Breast epithelium (tissue), 4 donors: Measurements from ENCODE around the gene DKK3. TPM values are rescaled to one million over a fixed set of nuclear protein-coding genes. Genes with fewer than 3 reads are reported as not detected.

Experiments
- DNase-seq, 2 donors: peaks; one replicate each; pipeline ENCODE4 v3.0.0-alpha.2; 2019; ENCODE audit warnings: low spot score in 2 of 2
- H3K27ac ChIP-seq, 2 donors: fragments of 200-600 bp; sonication (generic) in 1 of 2; one replicate each; pipeline ENCODE4 v1.5.1; 2016 to 2019; ENCODE audit warnings: mild to moderate bottlenecking in 1 of 2
- H3K27me3 ChIP-seq, 2 donors: fragments of 200-600 bp; sonication (generic) in 1 of 2; one replicate each; pipeline versions ENCODE4 v1.5.1 to v1.6.0; 2017 to 2019; ENCODE audit warnings: control low read depth in 1 of 2, mild to moderate bottlenecking in 1 of 2
- H3K36me3 ChIP-seq: fragments of 200-600 bp; one replicate; pipeline ENCODE4 v1.5.1; 2019
- H3K4me1 ChIP-seq, 2 donors: fragments of 200-600 bp; sonication (generic); one replicate each; pipeline ENCODE4 v1.5.1; 2016 to 2019; ENCODE audit warnings: control low read depth in 1 of 2
- H3K4me3 ChIP-seq, 3 donors: fragments of 200-600 bp; sonication (generic); 1 replicate in 2 of 3; 2 replicates in 1 of 3; pipeline ENCODE4 v1.5.1; 2016 to 2019; ENCODE audit warnings: mild to moderate bottlenecking in 3 of 3, moderate library complexity in 2 of 3
- H3K9me3 ChIP-seq, 2 donors: fragments of 200-600 bp; sonication (generic) in 1 of 2; one replicate each; pipeline ENCODE4 v1.5.1; 2016 to 2019; ENCODE audit warnings: control low read depth in 1 of 2
- CTCF ChIP-seq, 3 donors: fragments of 450-650 bp; IDR thresholded peaks; one replicate each; pipeline ENCODE4 v1.5.1; 2016 to 2017; ENCODE audit warnings: antibody characterized with exemption in 3 of 3, mild to moderate bottlenecking in 3 of 3, moderate library complexity in 3 of 3
- POLR2A ChIP-seq: fragments of 450-650 bp; IDR thresholded peaks from one replicate; pipeline ENCODE4 v1.6.1; 2016; ENCODE audit warnings: antibody characterized with exemption, mild to moderate bottlenecking, moderate library complexity
- POLR2AphosphoS5 ChIP-seq, 3 donors: sonication (generic); formaldehyde crosslinking; IDR thresholded peaks; one replicate each; pipeline ENCODE4 v1.6.1; 2017; ENCODE audit warnings: antibody characterized with exemption in 3 of 3
- intact Hi-C: fragments of 100-400 bp; cut with DNase I; formaldehyde crosslinking; loops from one replicate; pipeline ENCODE4 v1.15.1; 2023; ENCODE audit warnings: low total_unique reads
- total RNA-seq, 3 donors: library from RNA; depleted of rRNA; stranded (reverse); fragments of >200 nt; gene quantifications; one replicate each; pipeline ENCODE4 v1.1.0, GENCODE V29; 2016

DKK3 gene
- total RNA-seq, 3 donors from 2014 or later: 18.2 to 88.5 (median 87.1) TPM

GRCh38 chr11:11968511-11969280 lies 39.7 kb downstream of the DKK3 start:
- DNase-seq: no peak
- no peaks in the 10 kb centered on the region for H3K9me3 ChIP-seq
- no peaks in the 10 kb centered on the region for H3K36me3 ChIP-seq
- TF ChIP-seq CTCF (IDR thresholded peaks at IDR 0.05) (no peak), POLR2A (no peak), POLR2AphosphoS5 (IDR thresholded peaks at IDR 0.05) (no peak)
- H3K4me3 ChIP-seq: no peak overlapping the region
- intact Hi-C loops: no loop called here
- H3K4me1 ChIP-seq: peaks cover 2 to 8% of the 10 kb centered on the region in 2 donors
- H3K27me3 ChIP-seq: no peaks in the 10 kb centered on the region
- H3K27ac ChIP-seq: peak overlapping the region; percentile 33 to 66

GRCh38 chr11:11967669-11968510 lies 40.5 kb downstream of the DKK3 start:
- H3K27me3 ChIP-seq: no peaks in the 10 kb centered on the region
- H3K27ac ChIP-seq: no peak overlapping the region
- intact Hi-C loops: no loop called here
- no peak for TF ChIP-seq CTCF (IDR thresholded peaks at IDR 0.05)
- TF ChIP-seq POLR2A: no peak
- no peak for TF ChIP-seq POLR2AphosphoS5 (IDR thresholded peaks at IDR 0.05)
- no peaks in the 10 kb centered on the region for H3K9me3 ChIP-seq
- H3K4me1 ChIP-seq: peaks cover 0 to 8% of the 10 kb centered on the region in 2 donors
- DNase-seq: no peak
- H3K4me3 ChIP-seq: no peak overlapping the region
- no peaks in the 10 kb centered on the region for H3K36me3 ChIP-seq

- Histone ChIP-seq H3K4me3 (no peak overlapping the region), H3K4me1 (peaks cover 0 to 4% of the 10 kb centered on the region in 2 donors), H3K9me3 (no peaks in the 10 kb centered on the region), H3K27ac (no peak overlapping the region), H3K27me3 (no peaks in the 10 kb centered on the region), H3K36me3 (no peaks in the 10 kb centered on the region)
- TF ChIP-seq POLR2A: no peak
- peak; percentile 51 to 60 (median 58) for TF ChIP-seq CTCF (IDR thresholded peaks at IDR 0.05)
- no peak for TF ChIP-seq POLR2AphosphoS5 (IDR thresholded peaks at IDR 0.05)
- intact Hi-C loops: no loop called here
- peak in 1 of 2 donors; percentile 68 for DNase-seq
Observed at GRCh38 chr11:11966826-11967668, 41.4 kb downstream of the DKK3 start.

GRCh38 chr11:11966354-11966741 lies 42.1 kb downstream of the DKK3 start:
- Histone ChIP-seq H3K27me3 (no peaks in the 10 kb centered on the region), H3K36me3 (no peaks in the 10 kb centered on the region), H3K4me1 (peaks cover 0 to 4% of the 10 kb centered on the region in 2 donors), H3K27ac (no peak overlapping the region), H3K4me3 (no peak overlapping the region), H3K9me3 (no peaks in the 10 kb centered on the region)
- no peak for DNase-seq
- TF ChIP-seq POLR2AphosphoS5 (IDR thresholded peaks at IDR 0.05) (no peak), CTCF (IDR thresholded peaks at IDR 0.05) (no peak), POLR2A (no peak)
- intact Hi-C loops: no loop called here
